Stimulated activated CD8-positive, alpha-beta memory T cell treated with anti-CD3 and anti-CD28 coated beads, Interleukin-2, amount 100 ng/mL, for 1 hour (primary cell): ENCODE results near the gene SDHAF3.
"Not testable (repeated sequence)": the region's sequence is repeated elsewhere in the genome, so short reads cannot be mapped to it uniquely, and the experiment has no call there.

ENCODE experiments used
- DNase-seq, 2 donors: peaks; one replicate each; pipeline ENCODE4 v3.0.0-alpha.2; 2020; ENCODE audit warnings: low read depth in 2 of 2

Gene SDHAF3

GRCh38 chr7:97117372-97118188, at the start of gene SDHAF3:
Gene SDHAF3 (plus strand): TSS chr7:97117698. CDS start chr7:97117724, 26 bp downstream.
- DNase-seq, result peak; percentile 96

GRCh38 chr7:97072025-97072424, 45.5 kb upstream of the SDHAF3 start:
- not testable (repeated sequence) for DNase-seq

- no peak for DNase-seq
These were observed 41.6 kb upstream of the SDHAF3 start for GRCh38 chr7:97075928-97076327.

- DNase-seq, result no peak
These were observed 39.2 kb upstream of the SDHAF3 start for GRCh38 chr7:97078023-97078969.

GRCh38 chr7:97079300-97079699, 38.2 kb upstream of the SDHAF3 start:
- no peak for DNase-seq

- DNase-seq, result no peak
These were observed 35.8 kb upstream of the SDHAF3 start for GRCh38 chr7:97081521-97082300.

- no peak for DNase-seq
These were observed 29.1 kb upstream of the SDHAF3 start for GRCh38 chr7:97088364-97088763.

GRCh38 chr7:97089771-97090170, 27.7 kb upstream of the SDHAF3 start:
- DNase-seq, result no peak

- DNase-seq, result no peak
These were observed 26.6 kb upstream of the SDHAF3 start for GRCh38 chr7:97090761-97091353.

GRCh38 chr7:97094284-97094930, 23.1 kb upstream of the SDHAF3 start:
- no peak for DNase-seq

GRCh38 chr7:97096037-97096436, 21.5 kb upstream of the SDHAF3 start:
- no peak for DNase-seq

GRCh38 chr7:97096661-97097060, 20.8 kb upstream of the SDHAF3 start:
- no peak for DNase-seq

- peak; percentile 31 to 33 for DNase-seq
These were observed 12.7 kb upstream of the SDHAF3 start for GRCh38 chr7:97104719-97105238.

GRCh38 chr7:97107192-97107800, 10.2 kb upstream of the SDHAF3 start:
- DNase-seq, result no peak

GRCh38 chr7:97116308-97116707, 1.2 kb upstream of the SDHAF3 start:
- DNase-seq, result no peak

- no peak for DNase-seq
These were observed 495 bp upstream of the SDHAF3 start for GRCh38 chr7:97117035-97117371.

GRCh38 chr7:97118306-97118917, 914 bp downstream of the SDHAF3 start:
- no peak for DNase-seq

GRCh38 chr7:97119747-97120146, 2.2 kb downstream of the SDHAF3 start:
- no peak for DNase-seq

- no peak for DNase-seq
These were observed 3.4 kb downstream of the SDHAF3 start for GRCh38 chr7:97120713-97121457.
